ENCODE data around the gene ADH4. TPM values are rescaled to one million over a fixed set of nuclear protein-coding genes. Genes with fewer than 3 reads are reported as not detected.
"Not testable (repeated sequence)": the region's sequence is repeated elsewhere in the genome, so short reads cannot be mapped to it uniquely, and the experiment has no call there.

Gene ADH4
- polyA plus RNA-seq: 1 to 10 TPM in 1 of 2 donors, under 1 TPM in 1; 0.10 to 1.5 TPM

- Histone ChIP-seq H3K27ac (ENCODE audit: low read depth in 2 of 2, low read length in 1 of 2) (no peak within 1 kb of the TSS), H3K27me3 (ENCODE audit: control insufficient read depth in 1 of 2, insufficient read depth in 2 of 2, low read length in 2 of 2) (no peaks in the 10 kb centered on the region), H3K4me1 (ENCODE audit: control insufficient read depth in 2 of 2, insufficient read depth in 2 of 2, low read length in 1 of 2) (no peaks in the 10 kb centered on the region), H3K9me3 (ENCODE audit: control insufficient read depth in 2 of 2, insufficient read depth in 1 of 2, low read depth in 1 of 2, low read length in 1 of 2) (no peaks in the 10 kb centered on the region), H3K4me3 (ENCODE audit: low read depth in 1 of 2, low read length in 2 of 2) (no peak within 1 kb of the TSS), H3K36me3 (ENCODE audit: control insufficient read depth in 2 of 2, insufficient read depth in 2 of 2, low read length in 1 of 2) (no peaks in the 10 kb centered on the region)
- 42 to 53% methylated on average over 2 of the region's 2 CpGs for WGBS, 2 donors
Measured at GRCh38 chr4:99144070-99144469, at the start of gene ADH4. Gene ADH4, minus strand, starts transcription at chr4:99144297. Its CDS starts 75 bp downstream, at chr4:99144222.

DNA sequence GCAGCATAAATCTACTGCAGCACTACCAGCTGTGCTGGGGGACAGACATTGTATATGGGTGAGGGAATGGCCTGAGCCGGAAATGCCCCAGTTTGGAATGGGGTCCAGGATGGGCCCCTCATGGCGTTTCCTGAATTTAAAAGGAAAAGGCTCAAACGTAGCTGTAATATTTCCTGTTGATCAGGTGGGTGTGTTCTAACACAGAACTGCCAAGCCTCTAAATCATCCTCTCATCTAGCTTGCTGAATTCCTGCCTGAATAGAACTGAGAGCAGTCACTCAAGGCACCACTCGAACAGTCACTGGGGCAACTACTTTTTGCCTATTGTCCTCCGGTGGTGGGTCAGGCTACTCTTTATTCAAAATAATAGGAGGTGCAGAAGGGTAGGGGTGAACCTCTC, 46.2 kb upstream of the ADH4 start:
- Histone ChIP-seq H3K9me3 (ENCODE audit: control insufficient read depth in 2 of 2, insufficient read depth in 1 of 2, low read depth in 1 of 2, low read length in 1 of 2) (peaks cover 0 to 2% of the 10 kb centered on the region in 2 donors), H3K4me3 (ENCODE audit: low read depth in 1 of 2, low read length in 2 of 2) (no peak overlapping the region), H3K36me3 (ENCODE audit: control insufficient read depth in 2 of 2, insufficient read depth in 2 of 2, low read length in 1 of 2) (no peaks in the 10 kb centered on the region), H3K4me1 (ENCODE audit: control insufficient read depth in 2 of 2, insufficient read depth in 2 of 2, low read length in 1 of 2) (no peaks in the 10 kb centered on the region), H3K27ac (ENCODE audit: low read depth in 2 of 2, low read length in 1 of 2) (no peak overlapping the region), H3K27me3 (ENCODE audit: control insufficient read depth in 1 of 2, insufficient read depth in 2 of 2, low read length in 2 of 2) (no peaks in the 10 kb centered on the region)
- WGBS, 2 donors: 67 to 75% methylated on average over 5 of the region's 5 CpGs

- H3K4me3 ChIP-seq (ENCODE audit: low read depth in 1 of 2, low read length in 2 of 2); H3K36me3 ChIP-seq (ENCODE audit: control insufficient read depth in 2 of 2, insufficient read depth in 2 of 2, low read length in 1 of 2); H3K4me1 ChIP-seq (ENCODE audit: control insufficient read depth in 2 of 2, insufficient read depth in 2 of 2, low read length in 1 of 2); H3K27me3 ChIP-seq (ENCODE audit: control insufficient read depth in 1 of 2, insufficient read depth in 2 of 2, low read length in 2 of 2); H3K27ac ChIP-seq (ENCODE audit: low read depth in 2 of 2, low read length in 1 of 2); H3K9me3 ChIP-seq (ENCODE audit: control insufficient read depth in 2 of 2, insufficient read depth in 1 of 2, low read depth in 1 of 2, low read length in 1 of 2): not testable (repeated sequence)
- 89 to 90% methylated on average over 3 of the region's 3 CpGs for WGBS, 2 donors
Measured at GRCh38 chr4:99189900-99190299, 45.8 kb upstream of the ADH4 start.

- peaks cover 0 to 2% of the 10 kb centered on the region in 2 donors for H3K9me3 ChIP-seq (ENCODE audit: control insufficient read depth in 2 of 2, insufficient read depth in 1 of 2, low read depth in 1 of 2, low read length in 1 of 2)
- no peaks in the 10 kb centered on the region for H3K36me3 ChIP-seq (ENCODE audit: control insufficient read depth in 2 of 2, insufficient read depth in 2 of 2, low read length in 1 of 2)
- H3K4me3 ChIP-seq (ENCODE audit: low read depth in 1 of 2, low read length in 2 of 2): no peak overlapping the region
- H3K27me3 ChIP-seq (ENCODE audit: control insufficient read depth in 1 of 2, insufficient read depth in 2 of 2, low read length in 2 of 2): no peaks in the 10 kb centered on the region
- H3K27ac ChIP-seq (ENCODE audit: low read depth in 2 of 2, low read length in 1 of 2): no peak overlapping the region
- 91 to 93% methylated on average over 1 of the region's 1 CpG for WGBS, 2 donors
- no peaks in the 10 kb centered on the region for H3K4me1 ChIP-seq (ENCODE audit: control insufficient read depth in 2 of 2, insufficient read depth in 2 of 2, low read length in 1 of 2)
Measured at GRCh38 chr4:99186029-99186428, 41.9 kb upstream of the ADH4 start.

DNA sequence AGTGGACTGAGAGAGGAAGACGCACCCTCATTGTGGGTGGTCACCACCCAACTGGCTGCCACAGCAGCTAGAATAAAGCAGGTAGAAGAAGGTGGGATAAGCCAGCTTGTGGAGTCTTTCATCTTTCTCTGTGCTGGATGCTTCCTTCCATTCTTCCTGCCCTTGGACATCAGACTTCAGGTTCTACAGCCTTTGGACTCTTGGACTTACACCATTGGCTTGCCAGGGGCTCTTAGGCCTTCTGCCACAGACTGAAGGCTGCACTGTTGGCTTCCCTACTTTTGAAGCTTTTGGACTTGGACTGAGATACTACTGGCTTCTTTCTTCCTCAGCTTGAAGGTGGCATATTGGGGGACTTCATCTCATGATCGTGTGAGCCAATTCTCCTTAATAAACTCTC, 41.5 kb upstream of the ADH4 start:
- no peaks in the 10 kb centered on the region for H3K36me3 ChIP-seq (ENCODE audit: control insufficient read depth in 2 of 2, insufficient read depth in 2 of 2, low read length in 1 of 2)
- H3K27me3 ChIP-seq (ENCODE audit: control insufficient read depth in 1 of 2, insufficient read depth in 2 of 2, low read length in 2 of 2): no peaks in the 10 kb centered on the region
- H3K27ac ChIP-seq (ENCODE audit: low read depth in 2 of 2, low read length in 1 of 2): no peak overlapping the region
- H3K4me1 ChIP-seq (ENCODE audit: control insufficient read depth in 2 of 2, insufficient read depth in 2 of 2, low read length in 1 of 2): no peaks in the 10 kb centered on the region
- 94 to 95% methylated on average over 2 of the region's 2 CpGs for WGBS, 2 donors
- peaks cover 0 to 2% of the 10 kb centered on the region in 2 donors for H3K9me3 ChIP-seq (ENCODE audit: control insufficient read depth in 2 of 2, insufficient read depth in 1 of 2, low read depth in 1 of 2, low read length in 1 of 2)
- H3K4me3 ChIP-seq (ENCODE audit: low read depth in 1 of 2, low read length in 2 of 2): no peak overlapping the region

- Histone ChIP-seq H3K27ac (ENCODE audit: low read depth in 2 of 2, low read length in 1 of 2) (no peak overlapping the region), H3K4me3 (ENCODE audit: low read depth in 1 of 2, low read length in 2 of 2) (no peak overlapping the region), H3K27me3 (ENCODE audit: control insufficient read depth in 1 of 2, insufficient read depth in 2 of 2, low read length in 2 of 2) (no peaks in the 10 kb centered on the region), H3K36me3 (ENCODE audit: control insufficient read depth in 2 of 2, insufficient read depth in 2 of 2, low read length in 1 of 2) (no peaks in the 10 kb centered on the region), H3K4me1 (ENCODE audit: control insufficient read depth in 2 of 2, insufficient read depth in 2 of 2, low read length in 1 of 2) (no peaks in the 10 kb centered on the region), H3K9me3 (ENCODE audit: control insufficient read depth in 2 of 2, insufficient read depth in 1 of 2, low read depth in 1 of 2, low read length in 1 of 2) (peaks cover 0 to 2% of the 10 kb centered on the region in 2 donors)
- WGBS, 2 donors: 56 to 65% methylated on average over 2 of the region's 2 CpGs
Measured at GRCh38 chr4:99180382-99181070, 36.4 kb upstream of the ADH4 start.

GRCh38 chr4:99179626-99180025, 35.5 kb upstream of the ADH4 start:
- Histone ChIP-seq H3K36me3 (ENCODE audit: control insufficient read depth in 2 of 2, insufficient read depth in 2 of 2, low read length in 1 of 2) (no peaks in the 10 kb centered on the region), H3K4me1 (ENCODE audit: control insufficient read depth in 2 of 2, insufficient read depth in 2 of 2, low read length in 1 of 2) (no peaks in the 10 kb centered on the region), H3K27me3 (ENCODE audit: control insufficient read depth in 1 of 2, insufficient read depth in 2 of 2, low read length in 2 of 2) (no peaks in the 10 kb centered on the region), H3K4me3 (ENCODE audit: low read depth in 1 of 2, low read length in 2 of 2) (no peak overlapping the region), H3K9me3 (ENCODE audit: control insufficient read depth in 2 of 2, insufficient read depth in 1 of 2, low read depth in 1 of 2, low read length in 1 of 2) (no peaks in the 10 kb centered on the region), H3K27ac (ENCODE audit: low read depth in 2 of 2, low read length in 1 of 2) (no peak overlapping the region)
- WGBS, 2 donors: 83 to 94% methylated on average over 1 of the region's 1 CpG

GRCh38 chr4:99179178-99179577, 35.1 kb upstream of the ADH4 start:
- H3K36me3 ChIP-seq (ENCODE audit: control insufficient read depth in 2 of 2, insufficient read depth in 2 of 2, low read length in 1 of 2): no peaks in the 10 kb centered on the region
- no peak overlapping the region for H3K27ac ChIP-seq (ENCODE audit: low read depth in 2 of 2, low read length in 1 of 2)
- no peaks in the 10 kb centered on the region for H3K9me3 ChIP-seq (ENCODE audit: control insufficient read depth in 2 of 2, insufficient read depth in 1 of 2, low read depth in 1 of 2, low read length in 1 of 2)
- 81 to 84% methylated on average over 2 of the region's 2 CpGs for WGBS, 2 donors
- H3K4me3 ChIP-seq (ENCODE audit: low read depth in 1 of 2, low read length in 2 of 2): no peak overlapping the region
- no peaks in the 10 kb centered on the region for H3K27me3 ChIP-seq (ENCODE audit: control insufficient read depth in 1 of 2, insufficient read depth in 2 of 2, low read length in 2 of 2)
- H3K4me1 ChIP-seq (ENCODE audit: control insufficient read depth in 2 of 2, insufficient read depth in 2 of 2, low read length in 1 of 2): no peaks in the 10 kb centered on the region

DNA sequence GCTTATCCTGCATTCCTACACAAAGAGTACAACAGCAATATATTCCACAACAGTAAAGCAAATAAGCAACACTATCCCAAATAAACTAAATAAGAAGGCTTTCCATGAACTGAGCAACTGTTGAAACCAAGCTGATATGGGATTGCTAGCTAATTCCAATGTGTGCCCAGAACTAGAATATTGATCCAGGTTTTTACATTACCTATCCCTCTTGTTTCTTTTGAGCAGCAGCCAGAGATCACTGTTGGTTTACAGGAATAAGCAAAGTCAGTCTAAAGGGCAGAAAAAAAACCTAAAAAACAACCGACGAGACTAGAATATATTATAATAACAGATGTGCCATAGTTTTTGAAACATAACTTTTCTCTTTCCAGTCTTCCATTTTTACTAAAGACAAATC, 22.4 kb upstream of the ADH4 start:
- no peaks in the 10 kb centered on the region for H3K4me1 ChIP-seq (ENCODE audit: control insufficient read depth in 2 of 2, insufficient read depth in 2 of 2, low read length in 1 of 2)
- WGBS, 2 donors: 59 to 70% methylated on average over 2 of the region's 2 CpGs
- H3K27me3 ChIP-seq (ENCODE audit: control insufficient read depth in 1 of 2, insufficient read depth in 2 of 2, low read length in 2 of 2): no peaks in the 10 kb centered on the region
- no peak overlapping the region for H3K4me3 ChIP-seq (ENCODE audit: low read depth in 1 of 2, low read length in 2 of 2)
- H3K36me3 ChIP-seq (ENCODE audit: control insufficient read depth in 2 of 2, insufficient read depth in 2 of 2, low read length in 1 of 2): peaks cover 0 to 3% of the 10 kb centered on the region in 2 donors
- H3K9me3 ChIP-seq (ENCODE audit: control insufficient read depth in 2 of 2, insufficient read depth in 1 of 2, low read depth in 1 of 2, low read length in 1 of 2): no peaks in the 10 kb centered on the region
- H3K27ac ChIP-seq (ENCODE audit: low read depth in 2 of 2, low read length in 1 of 2): no peak overlapping the region

- H3K4me1 ChIP-seq (ENCODE audit: control insufficient read depth in 2 of 2, insufficient read depth in 2 of 2, low read length in 1 of 2): no peaks in the 10 kb centered on the region
- H3K36me3 ChIP-seq (ENCODE audit: control insufficient read depth in 2 of 2, insufficient read depth in 2 of 2, low read length in 1 of 2): peaks cover 0 to 3% of the 10 kb centered on the region in 2 donors
- H3K27me3 ChIP-seq (ENCODE audit: control insufficient read depth in 1 of 2, insufficient read depth in 2 of 2, low read length in 2 of 2): no peaks in the 10 kb centered on the region
- no peak overlapping the region for H3K4me3 ChIP-seq (ENCODE audit: low read depth in 1 of 2, low read length in 2 of 2)
- WGBS, 2 donors: 85 to 87% methylated on average over 1 of the region's 1 CpG
- no peaks in the 10 kb centered on the region for H3K9me3 ChIP-seq (ENCODE audit: control insufficient read depth in 2 of 2, insufficient read depth in 1 of 2, low read depth in 1 of 2, low read length in 1 of 2)
- H3K27ac ChIP-seq (ENCODE audit: low read depth in 2 of 2, low read length in 1 of 2): no peak overlapping the region
Measured at GRCh38 chr4:99165978-99166377, 21.9 kb upstream of the ADH4 start.

Measured in esophagus (tissue), 2 donors.